Central memory CD4-positive, alpha-beta T cell (primary cell): Measurements from ENCODE around the gene CYP27C1.
"Not testable (repeated sequence)": the region's sequence is repeated elsewhere in the genome, so short reads cannot be mapped to it uniquely, and the experiment has no call there.

Source experiments
- DNase-seq: peaks from one replicate; pipeline ENCODE4 v3.0.0; 2022
- total RNA-seq, 3 experiments: gene quantifications; one replicate each; lab custom pipeline; 2026; lab: John Stamatoyannopoulos, UW

The CYP27C1 gene, protein sequence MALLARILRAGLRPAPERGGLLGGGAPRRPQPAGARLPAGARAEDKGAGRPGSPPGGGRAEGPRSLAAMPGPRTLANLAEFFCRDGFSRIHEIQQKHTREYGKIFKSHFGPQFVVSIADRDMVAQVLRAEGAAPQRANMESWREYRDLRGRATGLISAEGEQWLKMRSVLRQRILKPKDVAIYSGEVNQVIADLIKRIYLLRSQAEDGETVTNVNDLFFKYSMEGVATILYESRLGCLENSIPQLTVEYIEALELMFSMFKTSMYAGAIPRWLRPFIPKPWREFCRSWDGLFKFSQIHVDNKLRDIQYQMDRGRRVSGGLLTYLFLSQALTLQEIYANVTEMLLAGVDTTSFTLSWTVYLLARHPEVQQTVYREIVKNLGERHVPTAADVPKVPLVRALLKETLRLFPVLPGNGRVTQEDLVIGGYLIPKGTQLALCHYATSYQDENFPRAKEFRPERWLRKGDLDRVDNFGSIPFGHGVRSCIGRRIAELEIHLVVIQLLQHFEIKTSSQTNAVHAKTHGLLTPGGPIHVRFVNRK
- total RNA-seq, result 0 to 0.25 (median 0) reads per million in 3 experiments

GRCh38 chr2:127220102-127220767 is at the start of gene CYP27C1:
CYP27C1 (minus strand) TSS chr2:127220299; CDS start chr2:127220270, 29 bp downstream.
- no peak for DNase-seq

DNA sequence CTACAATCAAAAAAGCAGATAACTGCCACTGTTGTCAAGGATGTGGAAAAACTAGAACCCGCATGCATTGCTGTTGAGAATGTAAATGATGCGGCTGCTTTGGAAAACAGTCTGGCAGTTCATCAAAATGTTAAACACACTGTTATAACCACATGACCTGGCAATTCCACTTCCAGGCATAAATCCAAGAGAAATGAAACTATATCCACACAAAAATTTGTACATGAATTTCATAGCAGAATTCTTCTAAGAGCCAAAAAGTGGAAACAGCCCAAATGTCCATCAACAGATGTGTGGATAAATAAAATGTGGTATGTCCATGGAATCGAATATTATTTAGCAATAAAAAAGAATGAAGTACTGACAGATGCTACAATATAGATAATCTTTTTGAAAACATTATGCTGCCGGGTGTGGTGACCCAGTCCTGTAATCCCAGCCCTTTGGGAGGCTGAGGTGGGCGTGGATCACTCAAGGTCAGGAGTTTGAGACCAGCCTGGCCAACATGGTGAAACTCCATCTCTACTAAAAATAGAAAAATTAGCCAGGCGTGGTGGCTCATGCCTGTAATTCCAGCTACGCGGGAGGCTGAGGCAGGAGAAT is 41.8 kb upstream of the CYP27C1 start:
- no peak for DNase-seq

GRCh38 chr2:127259355-127259754 is 39.3 kb upstream of the CYP27C1 start:
- no peak for DNase-seq

GRCh38 chr2:127256866-127257265 is 36.8 kb upstream of the CYP27C1 start:
- no peak for DNase-seq

DNA sequence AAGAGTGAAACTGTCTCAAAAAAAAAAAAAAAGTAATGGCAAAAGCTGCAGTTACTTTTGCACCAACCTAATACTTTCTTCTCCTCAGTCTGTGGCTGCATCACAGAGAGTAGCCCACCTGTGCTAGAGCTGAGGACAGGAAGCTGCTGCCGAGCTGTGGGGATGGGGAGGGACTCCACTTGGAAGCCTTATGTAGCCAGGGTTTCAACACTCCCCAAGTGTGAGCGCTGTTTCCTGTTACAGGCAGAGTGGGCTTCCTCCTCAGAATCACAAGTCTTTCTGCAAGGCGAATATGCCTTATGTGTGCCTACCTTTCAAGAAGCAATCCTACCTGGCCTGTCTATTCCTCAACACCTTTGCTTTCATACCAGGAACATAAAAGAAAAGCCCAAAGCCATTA is 36.3 kb upstream of the CYP27C1 start:
- DNase-seq, result no peak

- no peak for DNase-seq
These were observed 35.6 kb upstream of the CYP27C1 start for GRCh38 chr2:127255721-127256120.

GRCh38 chr2:127255146-127255545 is 35.0 kb upstream of the CYP27C1 start:
- no peak for DNase-seq

- DNase-seq, result no peak
These were observed 34.4 kb upstream of the CYP27C1 start for GRCh38 chr2:127254386-127254981.

DNA sequence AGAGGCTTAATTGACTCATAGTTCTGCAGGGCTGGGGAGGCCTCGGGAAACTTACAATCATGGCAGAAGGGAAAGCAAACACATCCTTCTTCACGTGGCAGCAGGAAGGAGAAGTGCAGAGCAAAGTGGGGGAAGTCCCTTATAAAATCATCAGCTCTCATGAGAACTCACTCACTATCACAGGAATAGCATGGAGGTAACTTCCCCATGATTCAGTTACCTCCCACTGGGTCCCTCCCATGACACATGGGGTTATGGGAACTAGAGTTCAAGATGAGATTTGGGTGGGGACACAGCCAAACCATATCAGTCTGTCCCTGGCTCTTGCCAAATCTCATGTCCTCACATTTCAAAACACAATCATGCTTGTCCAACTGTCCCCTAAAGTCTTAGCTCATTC is 21.1 kb upstream of the CYP27C1 start:
- not testable (repeated sequence) for DNase-seq

DNA sequence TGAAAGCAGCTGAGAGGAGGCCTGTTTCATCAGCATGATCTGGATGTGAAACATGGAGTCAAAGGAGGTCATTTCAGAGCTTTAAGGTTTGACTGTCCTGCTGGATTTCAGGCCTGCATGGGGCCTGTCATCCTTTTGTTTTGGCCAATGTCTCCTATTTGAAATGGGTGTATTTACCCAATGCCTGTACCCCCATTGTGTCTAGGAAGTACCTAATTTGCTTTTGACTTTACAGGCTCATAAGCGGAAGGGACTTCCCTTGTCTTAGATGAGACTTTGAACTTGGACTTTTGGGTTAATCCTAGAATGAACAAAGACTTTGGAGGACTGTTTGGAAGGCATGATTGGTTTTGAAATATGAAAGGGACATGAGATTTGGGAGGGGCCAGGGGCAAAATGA is 19.3 kb upstream of the CYP27C1 start:
- DNase-seq, result no peak

GRCh38 chr2:127237768-127238167 is 17.7 kb upstream of the CYP27C1 start:
- not testable (repeated sequence) for DNase-seq

DNA sequence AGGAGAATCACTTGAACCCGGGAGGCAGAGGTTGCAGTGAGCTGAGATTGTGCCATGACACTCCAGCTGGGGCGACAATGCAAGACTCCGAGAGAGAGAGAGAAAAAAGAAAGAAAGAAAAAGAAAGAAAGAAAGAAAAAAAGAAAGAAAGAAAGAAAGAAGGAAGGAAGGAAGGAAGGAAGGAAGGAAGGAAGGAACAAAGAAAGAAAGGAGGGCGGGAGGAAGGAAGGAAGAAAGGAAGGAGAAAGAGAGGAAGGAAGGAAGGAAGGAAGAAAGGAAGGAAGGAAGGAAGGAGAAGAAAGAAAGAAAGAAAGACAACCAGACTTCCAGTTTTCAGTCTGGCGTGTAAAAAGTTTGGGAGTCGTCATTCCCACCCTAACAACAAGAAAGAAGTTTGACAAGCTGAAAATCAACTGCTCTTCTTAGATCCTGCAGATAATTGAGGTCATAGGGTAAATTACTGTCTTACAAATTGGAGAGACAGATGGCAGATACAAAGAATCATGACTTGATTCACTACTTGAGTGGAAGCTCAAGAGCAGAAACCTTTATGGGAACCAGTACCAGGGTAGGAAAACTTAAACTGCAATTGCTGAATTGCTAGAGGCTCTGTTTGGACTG is 15.1 kb upstream of the CYP27C1 start:
- no peak for DNase-seq

GRCh38 chr2:127233710-127234109 is 13.6 kb upstream of the CYP27C1 start:
- DNase-seq, result no peak

DNA sequence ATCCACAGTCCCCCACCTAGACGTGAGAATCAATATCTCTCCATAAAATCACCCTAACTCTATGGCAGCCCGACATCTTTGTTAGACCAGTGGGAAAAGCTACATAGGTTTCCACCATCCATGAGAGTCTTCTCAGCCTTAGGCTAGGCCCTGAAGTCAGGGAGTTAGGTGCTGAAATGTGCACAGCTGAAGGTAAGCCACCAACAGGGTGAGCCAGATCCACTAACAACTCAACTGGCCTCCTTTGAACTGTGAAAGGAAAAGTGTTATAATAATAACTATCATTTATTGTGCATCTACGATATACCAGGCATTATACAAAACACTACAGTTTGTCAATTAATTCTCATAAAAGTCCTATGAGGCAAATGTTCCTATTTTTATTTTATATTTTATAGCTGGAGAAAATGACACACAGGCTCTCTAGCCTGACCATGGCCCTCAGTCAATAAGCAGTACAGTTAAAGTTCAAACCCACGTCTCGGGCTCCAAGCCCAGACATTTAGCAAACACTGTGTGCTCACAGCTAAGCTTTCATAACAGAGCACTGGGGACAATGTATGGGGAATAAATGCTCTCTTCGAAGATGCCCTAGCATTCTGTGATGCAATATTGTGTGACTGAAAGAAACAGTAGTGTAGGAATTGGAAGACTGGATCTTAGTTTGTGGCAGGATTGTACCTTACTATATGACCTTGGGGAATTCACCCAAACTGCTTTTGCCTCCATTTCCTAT is 11.2 kb upstream of the CYP27C1 start:
- no peak for DNase-seq

GRCh38 chr2:127229555-127229954 is 9.5 kb upstream of the CYP27C1 start:
- DNase-seq, result no peak

DNA sequence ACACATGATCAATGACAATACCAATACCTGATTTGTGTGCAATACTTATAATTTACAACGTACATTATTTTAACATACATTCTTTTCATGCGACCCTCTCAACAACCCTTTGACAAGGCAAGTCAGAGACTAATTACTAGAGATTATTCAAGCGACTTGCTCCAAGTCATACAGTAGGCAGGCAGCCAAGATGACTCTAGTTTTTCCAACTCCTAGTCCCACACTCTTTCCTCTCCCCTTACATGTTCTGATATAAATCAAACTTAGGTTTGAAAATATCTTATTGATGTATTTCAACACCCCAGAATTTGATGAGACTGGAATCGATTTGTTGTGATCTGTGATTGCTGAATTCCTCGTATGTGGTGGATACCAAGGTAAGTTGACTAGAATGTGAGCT is 8.0 kb upstream of the CYP27C1 start:
- DNase-seq, result no peak

GRCh38 chr2:127227264-127227660 is 7.2 kb upstream of the CYP27C1 start:
- not testable (repeated sequence) for DNase-seq

DNA sequence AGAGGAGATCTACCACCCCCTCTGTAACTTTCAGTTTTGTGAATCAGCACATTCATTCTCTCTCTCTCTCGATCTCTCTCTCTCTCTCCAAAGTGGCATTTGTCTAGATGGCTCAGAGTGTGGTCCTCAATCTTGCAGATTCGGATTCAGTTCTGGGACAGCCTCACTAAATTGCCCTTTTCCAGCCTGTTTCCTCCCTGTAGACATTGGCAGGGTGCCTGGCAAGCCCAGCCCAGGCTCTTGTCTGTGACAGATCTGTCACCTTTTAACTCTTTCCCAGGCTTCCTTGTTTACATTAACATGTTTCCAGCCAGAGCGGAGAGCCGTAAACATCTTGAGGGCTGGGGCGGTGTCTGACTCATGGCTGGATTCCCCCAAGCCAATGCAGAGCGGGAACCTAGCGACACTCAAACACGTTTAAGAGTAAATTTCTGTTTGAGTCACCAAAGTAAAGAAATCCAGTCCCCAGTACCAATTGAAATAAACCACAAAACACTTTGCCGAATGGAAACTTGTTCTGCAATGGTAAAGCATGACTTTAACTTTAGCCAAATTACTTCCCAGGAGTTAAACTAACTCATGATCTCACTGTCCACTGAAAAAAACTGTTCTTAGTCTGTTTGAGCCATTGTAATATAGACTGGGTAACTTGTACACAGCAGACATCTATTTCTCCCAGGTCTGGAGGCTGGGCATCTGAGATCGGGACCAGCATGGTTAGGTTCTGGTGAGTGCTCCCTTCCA is 6.6 kb upstream of the CYP27C1 start:
- no peak for DNase-seq

DNA sequence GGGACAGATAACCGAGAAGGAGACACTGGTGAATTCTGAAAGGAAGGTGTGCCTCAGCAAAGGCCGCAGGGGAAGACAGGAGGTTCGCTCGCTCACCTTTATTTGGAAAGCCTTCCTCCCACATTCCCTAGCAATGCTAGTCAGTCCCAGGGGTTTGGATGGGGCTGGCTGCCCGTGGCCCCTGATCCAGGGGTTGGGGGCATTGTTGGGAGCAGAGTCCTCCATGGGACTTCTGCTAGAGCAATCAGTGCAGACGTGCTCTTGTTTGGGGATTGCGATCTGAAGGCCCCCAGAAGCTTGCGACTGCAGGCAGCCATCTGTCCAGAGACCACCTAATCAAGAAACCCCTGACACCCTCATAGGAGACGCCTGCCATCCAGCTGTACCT is 6.0 kb upstream of the CYP27C1 start:
- DNase-seq, result no peak

DNA sequence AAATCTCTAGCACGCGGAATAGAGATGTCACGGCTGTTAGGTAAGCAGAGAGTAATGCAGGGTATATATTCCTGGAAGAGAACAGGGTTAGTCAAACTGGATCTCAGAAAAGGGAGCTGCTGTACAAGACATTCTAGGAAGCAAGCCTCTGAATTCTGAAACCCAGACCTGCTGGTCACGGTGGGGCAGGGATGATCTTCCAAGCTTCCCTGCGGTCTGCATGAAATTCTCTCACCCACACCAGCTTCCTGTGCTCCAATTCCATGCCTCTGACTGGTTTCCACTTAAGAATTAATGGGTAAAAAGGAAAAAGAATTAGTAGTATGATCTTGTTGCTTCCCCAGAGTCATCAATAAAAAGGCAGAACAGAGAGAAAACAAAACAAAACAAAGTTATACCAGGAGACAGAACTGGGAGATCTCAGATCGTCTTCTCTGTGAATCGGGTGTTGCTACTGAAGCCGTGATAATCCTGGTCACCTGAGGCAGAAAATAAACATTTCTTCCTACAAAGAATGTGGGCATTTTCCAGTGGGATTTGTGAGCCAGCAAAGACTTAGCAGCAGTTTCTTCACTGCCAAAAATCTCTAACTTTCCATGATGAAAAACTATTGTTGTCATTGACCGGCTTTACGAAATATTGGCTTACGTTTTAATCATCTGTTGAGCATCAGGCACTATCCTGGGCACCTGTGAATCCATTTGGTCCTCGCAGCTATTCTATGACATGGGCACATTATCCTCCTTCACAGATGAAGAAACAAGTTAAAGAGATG is 5.3 kb upstream of the CYP27C1 start:
- DNase-seq, result no peak
